HG03097 (cell line): ENCODE results near the gene GPR17.

Experiments
- ATAC-seq: cut with Tn5 transposase; IDR thresholded peaks from one replicate; pipeline ENCODE4 v1.9.1; 2021; ENCODE audit not compliant: unreplicated experiment, low FRiP score

The GPR17 gene

GRCh38 chr2:127612111-127612822, 33.7 kb upstream of the GPR17 start:
- ATAC-seq, result no peak

- no peak for ATAC-seq
Observed at GRCh38 chr2:127614246-127614645, 31.7 kb upstream of the GPR17 start.

GRCh38 chr2:127614731-127615130, 31.2 kb upstream of the GPR17 start:
- no peak for ATAC-seq

- no peak for ATAC-seq
Observed at GRCh38 chr2:127615511-127616166, 30.3 kb upstream of the GPR17 start.

- no peak for ATAC-seq
Observed at GRCh38 chr2:127618551-127619202, 27.3 kb upstream of the GPR17 start.

GRCh38 chr2:127619203-127619590, 26.8 kb upstream of the GPR17 start:
- no peak for ATAC-seq

GRCh38 chr2:127619877-127620705, 25.9 kb upstream of the GPR17 start:
- no peak for ATAC-seq

DNA sequence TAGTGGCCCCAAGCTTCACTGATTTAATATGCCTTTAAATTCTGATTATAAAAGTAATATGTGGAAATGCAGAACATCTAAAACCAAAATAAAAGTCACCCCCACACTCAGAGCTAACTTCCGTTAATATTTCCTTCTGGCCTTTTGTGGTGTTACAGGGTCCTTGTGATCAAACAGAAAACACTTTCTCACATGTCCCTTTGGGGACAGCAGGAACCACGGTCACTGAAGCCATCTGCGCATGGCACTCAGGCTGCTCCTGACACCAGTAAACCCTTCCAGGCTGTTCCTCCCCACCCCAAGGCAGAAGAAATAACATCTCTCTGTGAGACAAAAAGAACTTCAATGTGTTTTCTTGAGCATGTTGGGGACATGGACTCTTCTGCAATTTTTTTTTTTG, 25.1 kb upstream of the GPR17 start:
- ATAC-seq, result no peak

- no peak for ATAC-seq
Observed at GRCh38 chr2:127621981-127622431, 23.9 kb upstream of the GPR17 start.

DNA sequence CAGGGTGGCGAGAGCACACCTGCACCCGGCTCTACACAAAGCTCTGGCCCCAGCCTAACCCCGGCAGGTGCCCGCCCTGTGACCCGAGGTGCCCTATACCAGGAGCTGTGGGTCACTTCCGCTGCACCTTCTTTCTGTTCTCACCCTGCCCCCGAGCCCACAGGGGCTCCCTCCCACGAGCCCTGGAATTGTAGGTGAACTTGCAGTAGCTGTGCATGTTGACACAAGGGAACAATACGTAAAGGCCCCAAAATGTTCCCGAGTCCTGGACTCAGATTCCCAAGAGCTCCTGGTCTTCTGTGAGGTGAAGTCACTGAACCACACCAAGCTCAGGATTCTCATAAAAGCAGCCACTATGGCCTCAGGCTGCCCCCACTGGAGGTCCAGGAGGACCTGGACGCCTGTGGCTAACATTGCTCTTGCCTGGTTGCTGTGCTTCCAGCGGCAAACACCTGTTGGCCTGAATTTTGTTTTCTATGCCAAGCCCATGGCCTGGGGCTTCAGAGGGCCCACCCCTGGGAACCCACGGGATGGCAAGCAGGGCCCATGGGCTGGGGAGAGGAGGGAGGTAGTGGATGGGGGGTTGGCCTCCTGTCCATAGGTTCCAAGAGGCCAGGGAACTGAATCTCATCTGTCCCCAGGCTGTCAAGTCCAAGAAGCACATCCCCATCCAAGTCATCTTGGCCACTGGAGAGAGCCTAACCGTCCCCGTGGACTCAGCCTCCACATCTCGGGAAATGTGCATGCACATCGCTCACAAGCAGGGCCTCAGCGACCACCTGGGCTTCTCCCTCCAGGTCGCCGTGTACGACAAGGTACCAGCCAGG, 23.2 kb upstream of the GPR17 start:
- ATAC-seq, result no peak

- ATAC-seq, result no peak
Observed at GRCh38 chr2:127623388-127624319, 22.3 kb upstream of the GPR17 start.

DNA sequence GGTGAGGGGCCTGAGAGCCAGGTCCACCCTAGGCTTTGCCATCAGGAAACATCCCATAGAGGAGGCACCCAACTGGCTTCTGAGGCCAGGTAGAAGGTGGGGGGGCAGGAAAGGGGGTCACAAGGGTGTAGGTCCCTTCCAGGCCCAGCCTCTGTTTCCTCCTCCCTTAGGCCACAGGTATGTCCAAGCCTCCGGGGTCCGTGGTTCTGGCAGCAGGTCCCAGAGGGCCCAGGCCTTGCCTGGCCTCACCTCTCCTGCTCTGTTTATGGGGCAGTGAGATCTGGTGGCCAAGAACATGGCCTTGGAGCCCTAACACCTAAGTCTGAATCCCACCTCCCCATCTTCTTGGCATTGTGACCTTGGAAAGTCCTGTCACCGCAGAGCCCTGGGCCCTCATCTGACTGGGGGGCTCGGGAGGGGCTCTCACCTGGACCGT, 21.6 kb upstream of the GPR17 start:
- ATAC-seq, result no peak

- no peak for ATAC-seq
Observed at GRCh38 chr2:127624756-127625571, 21.0 kb upstream of the GPR17 start.

GRCh38 chr2:127625572-127625951, 20.4 kb upstream of the GPR17 start:
- ATAC-seq, result no peak

DNA sequence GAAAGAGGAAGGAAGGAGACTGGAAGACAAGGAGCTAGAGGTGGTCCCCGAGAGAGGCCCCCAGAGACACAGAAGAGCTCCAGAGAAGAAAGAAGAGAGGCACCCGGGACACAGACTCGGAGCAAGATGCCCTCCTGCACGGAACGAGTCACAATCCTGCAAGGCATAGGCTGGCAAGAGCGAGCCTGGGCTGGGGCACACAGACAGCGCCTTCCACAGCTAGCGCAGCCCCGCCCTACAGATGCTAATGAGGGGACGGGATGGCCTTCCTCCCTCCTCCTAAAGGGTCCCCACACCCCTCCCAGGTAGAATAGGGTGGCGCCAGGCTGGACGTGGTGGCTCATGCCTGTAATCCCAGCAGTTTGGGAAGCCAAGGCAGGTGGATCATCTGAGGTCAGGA, 19.8 kb upstream of the GPR17 start:
- no peak for ATAC-seq

- ATAC-seq, result no peak
Observed at GRCh38 chr2:127626917-127627739, 18.8 kb upstream of the GPR17 start.
